ENCODE data around the gene KANK4.

DNA sequence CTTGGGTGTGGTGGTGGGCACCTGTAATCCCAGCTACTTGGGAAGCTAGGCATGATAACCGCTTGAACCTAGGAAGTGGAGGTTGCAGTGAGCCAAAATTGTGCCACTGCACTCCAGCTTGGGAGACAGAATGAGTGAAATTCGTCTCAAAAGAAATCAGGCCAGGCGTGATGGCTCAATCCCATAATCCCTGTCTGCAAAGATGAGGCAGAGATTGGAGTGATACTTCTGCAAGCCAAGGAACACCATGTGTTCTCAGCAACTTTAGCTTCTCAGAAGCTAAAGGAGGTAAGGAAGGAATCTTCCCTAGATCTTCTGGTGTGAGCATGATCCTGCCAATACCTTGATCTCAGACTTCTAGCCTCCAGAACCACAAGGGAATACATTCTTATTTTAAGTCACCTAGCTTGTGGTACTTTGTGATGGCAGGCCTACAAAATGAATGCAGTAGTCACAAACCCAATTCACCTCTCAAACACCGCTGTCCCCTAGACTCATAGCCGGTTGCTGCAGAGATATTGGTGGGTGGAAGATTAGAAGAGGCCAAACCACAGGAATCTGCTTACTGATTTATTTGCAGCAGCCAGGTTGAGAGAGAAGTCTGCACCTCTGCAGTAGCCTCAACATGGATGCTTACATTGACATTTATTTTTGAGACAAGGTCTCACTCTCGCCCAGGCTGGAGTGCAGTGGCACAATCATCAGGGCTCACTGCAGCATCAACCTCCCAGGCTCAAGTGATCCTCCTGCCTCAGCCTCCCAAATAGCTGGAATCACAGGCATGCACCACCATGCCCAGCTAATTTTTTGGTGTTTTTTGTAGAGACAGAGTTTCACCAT, 105.9 kb downstream of the KANK4 start:
- TF ChIP-seq, protein P1, sequence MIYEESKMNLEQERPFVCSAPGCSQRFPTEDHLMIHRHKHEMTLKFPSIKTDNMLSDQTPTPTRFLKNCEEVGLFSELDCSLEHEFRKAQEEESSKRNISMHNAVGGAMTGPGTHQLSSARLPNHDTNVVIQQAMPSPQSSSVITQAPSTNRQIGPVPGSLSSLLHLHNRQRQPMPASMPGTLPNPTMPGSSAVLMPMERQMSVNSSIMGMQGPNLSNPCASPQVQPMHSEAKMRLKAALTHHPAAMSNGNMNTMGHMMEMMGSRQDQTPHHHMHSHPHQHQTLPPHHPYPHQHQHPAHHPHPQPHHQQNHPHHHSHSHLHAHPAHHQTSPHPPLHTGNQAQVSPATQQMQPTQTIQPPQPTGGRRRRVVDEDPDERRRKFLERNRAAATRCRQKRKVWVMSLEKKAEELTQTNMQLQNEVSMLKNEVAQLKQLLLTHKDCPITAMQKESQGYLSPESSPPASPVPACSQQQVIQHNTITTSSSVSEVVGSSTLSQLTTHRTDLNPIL (CRISPR knock-in tag; IDR thresholded peaks at IDR 0.05; ENCODE audit: low read depth) = no peak
- TF ChIP-seq, protein P2, sequence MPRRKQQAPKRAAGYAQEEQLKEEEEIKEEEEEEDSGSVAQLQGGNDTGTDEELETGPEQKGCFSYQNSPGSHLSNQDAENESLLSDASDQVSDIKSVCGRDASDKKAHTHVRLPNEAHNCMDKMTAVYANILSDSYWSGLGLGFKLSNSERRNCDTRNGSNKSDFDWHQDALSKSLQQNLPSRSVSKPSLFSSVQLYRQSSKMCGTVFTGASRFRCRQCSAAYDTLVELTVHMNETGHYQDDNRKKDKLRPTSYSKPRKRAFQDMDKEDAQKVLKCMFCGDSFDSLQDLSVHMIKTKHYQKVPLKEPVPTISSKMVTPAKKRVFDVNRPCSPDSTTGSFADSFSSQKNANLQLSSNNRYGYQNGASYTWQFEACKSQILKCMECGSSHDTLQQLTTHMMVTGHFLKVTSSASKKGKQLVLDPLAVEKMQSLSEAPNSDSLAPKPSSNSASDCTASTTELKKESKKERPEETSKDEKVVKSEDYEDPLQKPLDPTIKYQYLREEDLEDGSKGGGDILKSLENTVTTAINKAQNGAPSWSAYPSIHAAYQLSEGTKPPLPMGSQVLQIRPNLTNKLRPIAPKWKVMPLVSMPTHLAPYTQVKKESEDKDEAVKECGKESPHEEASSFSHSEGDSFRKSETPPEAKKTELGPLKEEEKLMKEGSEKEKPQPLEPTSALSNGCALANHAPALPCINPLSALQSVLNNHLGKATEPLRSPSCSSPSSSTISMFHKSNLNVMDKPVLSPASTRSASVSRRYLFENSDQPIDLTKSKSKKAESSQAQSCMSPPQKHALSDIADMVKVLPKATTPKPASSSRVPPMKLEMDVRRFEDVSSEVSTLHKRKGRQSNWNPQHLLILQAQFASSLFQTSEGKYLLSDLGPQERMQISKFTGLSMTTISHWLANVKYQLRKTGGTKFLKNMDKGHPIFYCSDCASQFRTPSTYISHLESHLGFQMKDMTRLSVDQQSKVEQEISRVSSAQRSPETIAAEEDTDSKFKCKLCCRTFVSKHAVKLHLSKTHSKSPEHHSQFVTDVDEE (CRISPR knock-in tag; IDR thresholded peaks at IDR 0.05) = no peak
- TF ChIP-seq TOX (CRISPR knock-in tag; IDR thresholded peaks at IDR 0.05; ENCODE audit: borderline replicate concordance) = no peak
- TF ChIP-seq, protein P3, sequence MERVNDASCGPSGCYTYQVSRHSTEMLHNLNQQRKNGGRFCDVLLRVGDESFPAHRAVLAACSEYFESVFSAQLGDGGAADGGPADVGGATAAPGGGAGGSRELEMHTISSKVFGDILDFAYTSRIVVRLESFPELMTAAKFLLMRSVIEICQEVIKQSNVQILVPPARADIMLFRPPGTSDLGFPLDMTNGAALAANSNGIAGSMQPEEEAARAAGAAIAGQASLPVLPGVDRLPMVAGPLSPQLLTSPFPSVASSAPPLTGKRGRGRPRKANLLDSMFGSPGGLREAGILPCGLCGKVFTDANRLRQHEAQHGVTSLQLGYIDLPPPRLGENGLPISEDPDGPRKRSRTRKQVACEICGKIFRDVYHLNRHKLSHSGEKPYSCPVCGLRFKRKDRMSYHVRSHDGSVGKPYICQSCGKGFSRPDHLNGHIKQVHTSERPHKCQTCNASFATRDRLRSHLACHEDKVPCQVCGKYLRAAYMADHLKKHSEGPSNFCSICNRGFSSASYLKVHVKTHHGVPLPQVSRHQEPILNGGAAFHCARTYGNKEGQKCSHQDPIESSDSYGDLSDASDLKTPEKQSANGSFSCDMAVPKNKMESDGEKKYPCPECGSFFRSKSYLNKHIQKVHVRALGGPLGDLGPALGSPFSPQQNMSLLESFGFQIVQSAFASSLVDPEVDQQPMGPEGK (CRISPR knock-in tag; IDR thresholded peaks at IDR 0.05; ENCODE audit: borderline replicate concordance) = no peak
- TF ChIP-seq ZFP3 (CRISPR knock-in tag; IDR thresholded peaks at IDR 0.05) = no peak
- TF ChIP-seq ZC3H10 (CRISPR knock-in tag; IDR thresholded peaks at IDR 0.05) = no peak
